Activated naive CD4-positive, alpha-beta T cell treated with anti-CD3 and anti-CD28 coated beads, Interleukin-2, amount 10 ng/mL, durations not matched to agents 7 days and 5 days (primary cell): Measurements from ENCODE around the gene PUS1.
A peak's percentile ranks its signal among the peaks of the same experiment; 100 is the strongest.
"Not testable (repeated sequence)": the region's sequence is repeated elsewhere in the genome, so short reads cannot be mapped to it uniquely, and the experiment has no call there.

Experiments
- CTCF ChIA-PET: fragments of 350-600 bp; sonication (Branson Sonifier 250); formaldehyde crosslinking; loops from one replicate; lab custom pipeline; 2021; ENCODE audit warnings: antibody characterized with exemption; lab: Charles Lee
- DNase-seq: peaks from one replicate; pipeline ENCODE4 v3.0.0-alpha.2; 2020
- H3K27ac Mint-ChIP-seq: one replicate; pipeline ENCODE4 v1.8.0; 2021; ENCODE audit warnings: mild to moderate bottlenecking, moderate library complexity, mixed read lengths
- H3K27me3 Mint-ChIP-seq: one replicate; pipeline ENCODE4 v1.8.0; 2021; ENCODE audit warnings: mild to moderate bottlenecking, mixed read lengths
- H3K36me3 Mint-ChIP-seq: one replicate; pipeline ENCODE4 v1.8.0; 2021; ENCODE audit warnings: mixed read lengths
- H3K4me1 Mint-ChIP-seq: one replicate; pipeline ENCODE4 v1.8.0; 2021; ENCODE audit warnings: mixed read lengths
- H3K4me3 Mint-ChIP-seq: one replicate; pipeline ENCODE4 v1.8.0; 2021; ENCODE audit warnings: mild to moderate bottlenecking, moderate library complexity, mixed read lengths
- H3K9me3 Mint-ChIP-seq: one replicate; pipeline ENCODE4 v1.8.0; 2021; ENCODE audit warnings: mixed read lengths

PUS1 gene

GRCh38 chr12:131963381-131963780, 34.3 kb downstream of the PUS1 start:
- peak; percentile 52 for DNase-seq
- Mint-ChIP-seq H3K4me3 (no peak overlapping the region), H3K9me3 (no peaks in the 10 kb centered on the region), H3K27me3 (no peaks in the 10 kb centered on the region), H3K36me3 (peaks cover 25% of the 10 kb centered on the region), H3K4me1 (peaks cover 41% of the 10 kb centered on the region), H3K27ac (no peak overlapping the region)
- CTCF ChIA-PET = interaction anchor here (0.8 to 0.9 kb wide), 2 partner anchors 10 to 17 kb away, joined by 3 read pairs; no protein-coding TSS in a partner anchor

GRCh38 chr12:131965073-131965472, 36.0 kb downstream of the PUS1 start:
- CTCF ChIA-PET = no interaction called here

GRCh38 chr12:131971226-131971625, 42.1 kb downstream of the PUS1 start:
- peaks cover 2% of the 10 kb centered on the region for H3K36me3 Mint-ChIP-seq
- no peaks in the 10 kb centered on the region for H3K9me3 Mint-ChIP-seq
- DNase-seq = no peak
- CTCF ChIA-PET = no interaction called here
- no peak overlapping the region for H3K27ac Mint-ChIP-seq
- H3K27me3 Mint-ChIP-seq = no peaks in the 10 kb centered on the region
- H3K4me1 Mint-ChIP-seq = peaks cover 6% of the 10 kb centered on the region
- H3K4me3 Mint-ChIP-seq = no peak overlapping the region

More at GRCh38 chr12:131965073-131965472, 36.0 kb downstream of the PUS1 start:
- Mint-ChIP-seq H3K9me3 (no peaks in the 10 kb centered on the region), H3K4me1 (peaks cover 31% of the 10 kb centered on the region), H3K4me3 (no peak overlapping the region), H3K27me3 (no peaks in the 10 kb centered on the region), H3K27ac (no peak overlapping the region), H3K36me3 (peaks cover 26% of the 10 kb centered on the region)
- no peak for DNase-seq

GRCh38 chr12:131975228-131975627, 46.2 kb downstream of the PUS1 start:
- no peak overlapping the region for H3K4me3 Mint-ChIP-seq
- peaks cover 4% of the 10 kb centered on the region for H3K36me3 Mint-ChIP-seq
- DNase-seq = no peak
- H3K27me3 Mint-ChIP-seq = no peaks in the 10 kb centered on the region
- no peak overlapping the region for H3K27ac Mint-ChIP-seq
- CTCF ChIA-PET = no interaction called here
- H3K9me3 Mint-ChIP-seq = no peaks in the 10 kb centered on the region
- H3K4me1 Mint-ChIP-seq = peaks cover 2% of the 10 kb centered on the region

GRCh38 chr12:131979606-131980005, 50.5 kb downstream of the PUS1 start:
- Mint-ChIP-seq H3K27ac (no peak overlapping the region), H3K4me3 (no peak overlapping the region), H3K4me1 (no peaks in the 10 kb centered on the region), H3K9me3 (no peaks in the 10 kb centered on the region), H3K27me3 (no peaks in the 10 kb centered on the region), H3K36me3 (peaks cover 16% of the 10 kb centered on the region)
- CTCF ChIA-PET = interaction anchor here (1.2 to 1.5 kb wide), 2 partner anchors 17 to 150 kb away, joined by 3 read pairs; no protein-coding TSS in a partner anchor
- DNase-seq = no peak

GRCh38 chr12:131980263-131980662, 51.2 kb downstream of the PUS1 start:
- H3K27ac Mint-ChIP-seq = no peak overlapping the region
- H3K4me3 Mint-ChIP-seq = no peak overlapping the region
- peaks cover 16% of the 10 kb centered on the region for H3K36me3 Mint-ChIP-seq

GRCh38 chr12:131981388-131981787, 52.3 kb downstream of the PUS1 start:
- Mint-ChIP-seq H3K4me1 (no peaks in the 10 kb centered on the region), H3K36me3 (peaks cover 16% of the 10 kb centered on the region), H3K27ac (no peak overlapping the region), H3K4me3 (no peak overlapping the region), H3K9me3 (no peaks in the 10 kb centered on the region), H3K27me3 (no peaks in the 10 kb centered on the region)
- no peak for DNase-seq
- CTCF ChIA-PET = no interaction called here

More at GRCh38 chr12:131980263-131980662, 51.2 kb downstream of the PUS1 start:
- no peak for DNase-seq
- CTCF ChIA-PET = interaction anchor here (1.1 to 1.5 kb wide), 3 partner anchors 17 to 150 kb away, joined by 3 to 4 read pairs (median 3); no protein-coding TSS in a partner anchor
- Mint-ChIP-seq H3K4me1 (no peaks in the 10 kb centered on the region), H3K9me3 (no peaks in the 10 kb centered on the region), H3K27me3 (no peaks in the 10 kb centered on the region)

GRCh38 chr12:131982041-131982440, 53.0 kb downstream of the PUS1 start:
- Mint-ChIP-seq H3K27me3 (no peaks in the 10 kb centered on the region), H3K4me1 (no peaks in the 10 kb centered on the region), H3K36me3 (peaks cover 21% of the 10 kb centered on the region), H3K9me3 (no peaks in the 10 kb centered on the region), H3K27ac (no peak overlapping the region), H3K4me3 (no peak overlapping the region)
- DNase-seq = no peak
- CTCF ChIA-PET = no interaction called here

GRCh38 chr12:131983026-131983425, 54.0 kb downstream of the PUS1 start:
- H3K27me3 Mint-ChIP-seq = no peaks in the 10 kb centered on the region
- CTCF ChIA-PET = no interaction called here

GRCh38 chr12:131983554-131983953, 54.5 kb downstream of the PUS1 start:
- Mint-ChIP-seq H3K9me3 (no peaks in the 10 kb centered on the region), H3K27me3 (no peaks in the 10 kb centered on the region), H3K4me3 (no peak overlapping the region), H3K27ac (no peak overlapping the region), H3K36me3 (peaks cover 27% of the 10 kb centered on the region), H3K4me1 (no peaks in the 10 kb centered on the region)
- CTCF ChIA-PET = no interaction called here
- DNase-seq = no peak

More at GRCh38 chr12:131983026-131983425, 54.0 kb downstream of the PUS1 start:
- no peak for DNase-seq
- H3K27ac Mint-ChIP-seq = no peak overlapping the region
- H3K4me1 Mint-ChIP-seq = no peaks in the 10 kb centered on the region
- peaks cover 25% of the 10 kb centered on the region for H3K36me3 Mint-ChIP-seq
- no peak overlapping the region for H3K4me3 Mint-ChIP-seq
- no peaks in the 10 kb centered on the region for H3K9me3 Mint-ChIP-seq

GRCh38 chr12:131984334-131984733, 55.3 kb downstream of the PUS1 start:
- H3K27me3 Mint-ChIP-seq = no peaks in the 10 kb centered on the region
- H3K9me3 Mint-ChIP-seq = no peaks in the 10 kb centered on the region
- no peaks in the 10 kb centered on the region for H3K4me1 Mint-ChIP-seq
- CTCF ChIA-PET = no interaction called here
- H3K4me3 Mint-ChIP-seq = no peak overlapping the region
- DNase-seq = no peak
- H3K27ac Mint-ChIP-seq = peak overlapping the region; percentile 68
- peaks cover 31% of the 10 kb centered on the region for H3K36me3 Mint-ChIP-seq

- H3K4me3 Mint-ChIP-seq, H3K27ac Mint-ChIP-seq, H3K27me3 Mint-ChIP-seq, CTCF ChIA-PET, H3K4me1 Mint-ChIP-seq, H3K9me3 Mint-ChIP-seq, DNase-seq: not testable (repeated sequence)
- H3K36me3 Mint-ChIP-seq = peaks cover 37% of the 10 kb centered on the region
These were observed 56.4 kb downstream of the PUS1 start for GRCh38 chr12:131985510-131985875.

GRCh38 chr12:131986361-131986760, 57.3 kb downstream of the PUS1 start:
- H3K36me3 Mint-ChIP-seq = peaks cover 41% of the 10 kb centered on the region
- no peak for DNase-seq
- no peaks in the 10 kb centered on the region for H3K27me3 Mint-ChIP-seq
- no peaks in the 10 kb centered on the region for H3K4me1 Mint-ChIP-seq
- H3K9me3 Mint-ChIP-seq = no peaks in the 10 kb centered on the region
- CTCF ChIA-PET = no interaction called here
- H3K27ac Mint-ChIP-seq = no peak overlapping the region
- no peak overlapping the region for H3K4me3 Mint-ChIP-seq

- peaks cover 39% of the 10 kb centered on the region for H3K36me3 Mint-ChIP-seq
- no peaks in the 10 kb centered on the region for H3K9me3 Mint-ChIP-seq
- CTCF ChIA-PET = no interaction called here
- H3K27me3 Mint-ChIP-seq = no peaks in the 10 kb centered on the region
- no peak for DNase-seq
- H3K4me3 Mint-ChIP-seq = no peak overlapping the region
- no peaks in the 10 kb centered on the region for H3K4me1 Mint-ChIP-seq
- no peak overlapping the region for H3K27ac Mint-ChIP-seq
These were observed 57.8 kb downstream of the PUS1 start for GRCh38 chr12:131986910-131987309.

GRCh38 chr12:131987552-131987951, 58.5 kb downstream of the PUS1 start:
- Mint-ChIP-seq H3K4me3 (no peak overlapping the region), H3K4me1 (no peaks in the 10 kb centered on the region), H3K27ac (peak overlapping the region; percentile 63), H3K9me3 (no peaks in the 10 kb centered on the region), H3K27me3 (no peaks in the 10 kb centered on the region), H3K36me3 (peaks cover 43% of the 10 kb centered on the region)
- CTCF ChIA-PET = no interaction called here
- DNase-seq = no peak
